ENCODE measurements around the gene WDR45B.

DNA sequence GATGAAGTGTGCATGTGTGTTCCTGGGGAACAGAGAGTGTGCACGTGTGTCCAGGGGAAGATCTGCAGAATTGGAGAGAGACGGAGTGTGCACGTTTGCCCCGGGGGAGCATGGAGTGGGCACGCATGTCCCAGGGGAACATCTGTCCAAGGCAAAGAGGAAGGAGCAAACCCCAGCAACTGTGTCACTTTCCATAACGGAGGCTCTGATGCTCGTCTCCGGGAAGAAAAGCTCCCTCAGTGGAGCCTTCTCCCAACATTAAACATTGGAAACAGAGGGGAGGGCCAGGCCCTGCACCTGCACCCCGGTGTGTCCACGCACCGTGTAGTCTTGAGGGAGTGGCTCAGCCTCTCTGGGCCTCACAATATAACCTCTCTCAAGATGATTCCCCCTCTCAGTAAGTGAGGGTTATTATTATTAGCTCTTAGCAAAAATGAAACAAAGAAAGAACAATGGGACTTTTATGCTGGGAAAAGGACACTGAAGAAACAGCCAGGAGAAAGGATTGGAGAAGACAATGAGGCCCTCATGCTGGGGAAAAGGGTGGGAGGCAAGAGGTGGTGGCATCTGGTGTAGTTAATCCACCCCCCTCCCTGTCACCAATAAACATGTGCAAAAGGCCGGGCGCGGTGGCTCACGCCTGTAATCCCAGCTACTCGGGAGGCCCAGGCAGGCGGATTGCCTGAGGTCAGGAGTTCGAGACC is 42.7 kb upstream of the WDR45B start:
- TF ChIP-seq, protein P1, sequence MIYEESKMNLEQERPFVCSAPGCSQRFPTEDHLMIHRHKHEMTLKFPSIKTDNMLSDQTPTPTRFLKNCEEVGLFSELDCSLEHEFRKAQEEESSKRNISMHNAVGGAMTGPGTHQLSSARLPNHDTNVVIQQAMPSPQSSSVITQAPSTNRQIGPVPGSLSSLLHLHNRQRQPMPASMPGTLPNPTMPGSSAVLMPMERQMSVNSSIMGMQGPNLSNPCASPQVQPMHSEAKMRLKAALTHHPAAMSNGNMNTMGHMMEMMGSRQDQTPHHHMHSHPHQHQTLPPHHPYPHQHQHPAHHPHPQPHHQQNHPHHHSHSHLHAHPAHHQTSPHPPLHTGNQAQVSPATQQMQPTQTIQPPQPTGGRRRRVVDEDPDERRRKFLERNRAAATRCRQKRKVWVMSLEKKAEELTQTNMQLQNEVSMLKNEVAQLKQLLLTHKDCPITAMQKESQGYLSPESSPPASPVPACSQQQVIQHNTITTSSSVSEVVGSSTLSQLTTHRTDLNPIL (CRISPR knock-in tag; IDR thresholded peaks at IDR 0.05; ENCODE audit: low read depth), result no peak
- TF ChIP-seq TCF4 (CRISPR knock-in tag; IDR thresholded peaks at IDR 0.05; ENCODE audit: borderline replicate concordance), result no peak
- no peak for TF ChIP-seq ZC3H10 (CRISPR knock-in tag; IDR thresholded peaks at IDR 0.05)
- TF ChIP-seq ISL1 (CRISPR knock-in tag; IDR thresholded peaks at IDR 0.05), result no peak
- TF ChIP-seq, protein P2, sequence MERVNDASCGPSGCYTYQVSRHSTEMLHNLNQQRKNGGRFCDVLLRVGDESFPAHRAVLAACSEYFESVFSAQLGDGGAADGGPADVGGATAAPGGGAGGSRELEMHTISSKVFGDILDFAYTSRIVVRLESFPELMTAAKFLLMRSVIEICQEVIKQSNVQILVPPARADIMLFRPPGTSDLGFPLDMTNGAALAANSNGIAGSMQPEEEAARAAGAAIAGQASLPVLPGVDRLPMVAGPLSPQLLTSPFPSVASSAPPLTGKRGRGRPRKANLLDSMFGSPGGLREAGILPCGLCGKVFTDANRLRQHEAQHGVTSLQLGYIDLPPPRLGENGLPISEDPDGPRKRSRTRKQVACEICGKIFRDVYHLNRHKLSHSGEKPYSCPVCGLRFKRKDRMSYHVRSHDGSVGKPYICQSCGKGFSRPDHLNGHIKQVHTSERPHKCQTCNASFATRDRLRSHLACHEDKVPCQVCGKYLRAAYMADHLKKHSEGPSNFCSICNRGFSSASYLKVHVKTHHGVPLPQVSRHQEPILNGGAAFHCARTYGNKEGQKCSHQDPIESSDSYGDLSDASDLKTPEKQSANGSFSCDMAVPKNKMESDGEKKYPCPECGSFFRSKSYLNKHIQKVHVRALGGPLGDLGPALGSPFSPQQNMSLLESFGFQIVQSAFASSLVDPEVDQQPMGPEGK (CRISPR knock-in tag; IDR thresholded peaks at IDR 0.05; ENCODE audit: borderline replicate concordance), result no peak
- no peak for TF ChIP-seq ZNF565 (CRISPR knock-in tag; conservative IDR thresholded peaks at IDR 0.05; ENCODE audit: low read depth)
- TF ChIP-seq PPARA (CRISPR knock-in tag; IDR thresholded peaks at IDR 0.05; ENCODE audit: borderline replicate concordance), result no peak
- TF ChIP-seq, protein P3, sequence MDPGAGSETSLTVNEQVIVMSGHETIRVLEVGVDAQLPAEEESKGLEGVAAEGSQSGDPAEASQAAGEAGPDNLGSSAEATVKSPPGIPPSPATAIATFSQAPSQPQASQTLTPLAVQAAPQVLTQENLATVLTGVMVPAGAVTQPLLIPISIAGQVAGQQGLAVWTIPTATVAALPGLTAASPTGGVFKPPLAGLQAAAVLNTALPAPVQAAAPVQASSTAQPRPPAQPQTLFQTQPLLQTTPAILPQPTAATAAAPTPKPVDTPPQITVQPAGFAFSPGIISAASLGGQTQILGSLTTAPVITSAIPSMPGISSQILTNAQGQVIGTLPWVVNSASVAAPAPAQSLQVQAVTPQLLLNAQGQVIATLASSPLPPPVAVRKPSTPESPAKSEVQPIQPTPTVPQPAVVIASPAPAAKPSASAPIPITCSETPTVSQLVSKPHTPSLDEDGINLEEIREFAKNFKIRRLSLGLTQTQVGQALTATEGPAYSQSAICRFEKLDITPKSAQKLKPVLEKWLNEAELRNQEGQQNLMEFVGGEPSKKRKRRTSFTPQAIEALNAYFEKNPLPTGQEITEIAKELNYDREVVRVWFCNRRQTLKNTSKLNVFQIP (CRISPR knock-in tag; IDR thresholded peaks at IDR 0.05; ENCODE audit: borderline replicate concordance, low read depth), result no peak
- TF ChIP-seq, protein P4, sequence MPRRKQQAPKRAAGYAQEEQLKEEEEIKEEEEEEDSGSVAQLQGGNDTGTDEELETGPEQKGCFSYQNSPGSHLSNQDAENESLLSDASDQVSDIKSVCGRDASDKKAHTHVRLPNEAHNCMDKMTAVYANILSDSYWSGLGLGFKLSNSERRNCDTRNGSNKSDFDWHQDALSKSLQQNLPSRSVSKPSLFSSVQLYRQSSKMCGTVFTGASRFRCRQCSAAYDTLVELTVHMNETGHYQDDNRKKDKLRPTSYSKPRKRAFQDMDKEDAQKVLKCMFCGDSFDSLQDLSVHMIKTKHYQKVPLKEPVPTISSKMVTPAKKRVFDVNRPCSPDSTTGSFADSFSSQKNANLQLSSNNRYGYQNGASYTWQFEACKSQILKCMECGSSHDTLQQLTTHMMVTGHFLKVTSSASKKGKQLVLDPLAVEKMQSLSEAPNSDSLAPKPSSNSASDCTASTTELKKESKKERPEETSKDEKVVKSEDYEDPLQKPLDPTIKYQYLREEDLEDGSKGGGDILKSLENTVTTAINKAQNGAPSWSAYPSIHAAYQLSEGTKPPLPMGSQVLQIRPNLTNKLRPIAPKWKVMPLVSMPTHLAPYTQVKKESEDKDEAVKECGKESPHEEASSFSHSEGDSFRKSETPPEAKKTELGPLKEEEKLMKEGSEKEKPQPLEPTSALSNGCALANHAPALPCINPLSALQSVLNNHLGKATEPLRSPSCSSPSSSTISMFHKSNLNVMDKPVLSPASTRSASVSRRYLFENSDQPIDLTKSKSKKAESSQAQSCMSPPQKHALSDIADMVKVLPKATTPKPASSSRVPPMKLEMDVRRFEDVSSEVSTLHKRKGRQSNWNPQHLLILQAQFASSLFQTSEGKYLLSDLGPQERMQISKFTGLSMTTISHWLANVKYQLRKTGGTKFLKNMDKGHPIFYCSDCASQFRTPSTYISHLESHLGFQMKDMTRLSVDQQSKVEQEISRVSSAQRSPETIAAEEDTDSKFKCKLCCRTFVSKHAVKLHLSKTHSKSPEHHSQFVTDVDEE (CRISPR knock-in tag; IDR thresholded peaks at IDR 0.05), result no peak
